GM10266 (cell line): ENCODE measurements around the gene VPS26C.
"Not testable (repeated sequence)": the region's sequence is repeated elsewhere in the genome, so short reads cannot be mapped to it uniquely, and the experiment has no call there.

Source experiments
- DNase-seq: peaks from one replicate; pipeline ENCODE4 v3.0.0; 2012; ENCODE audit errors: extremely low spot score
- CTCF ChIP-seq: IDR thresholded peaks from 2 replicates; pipeline ENCODE4 v1.5.1; 2012; ENCODE audit warnings: mild to moderate bottlenecking, low read depth; ENCODE audit not compliant: control insufficient read depth, insufficient read depth; ENCODE audit errors: missing control alignments

Gene VPS26C

GRCh38 chr21:37281993-37282392 lies 14.9 kb upstream of the VPS26C start:
- no peak for TF ChIP-seq CTCF
- DNase-seq, result no peak

GRCh38 chr21:37281579-37281978 lies 14.4 kb upstream of the VPS26C start:
- no peak for TF ChIP-seq CTCF
- no peak for DNase-seq

GRCh38 chr21:37279271-37279670 lies 12.1 kb upstream of the VPS26C start:
- DNase-seq, result not testable (repeated sequence)

GRCh38 chr21:37278199-37278598 lies 11.1 kb upstream of the VPS26C start:
- no peak for TF ChIP-seq CTCF
- DNase-seq, result no peak

- TF ChIP-seq CTCF, result no peak
- DNase-seq, result no peak
Measured at GRCh38 chr21:37276377-37276776, 9.2 kb upstream of the VPS26C start.

- DNase-seq, result no peak
- no peak for TF ChIP-seq CTCF
Measured at GRCh38 chr21:37273911-37274690, 7.0 kb upstream of the VPS26C start.

GRCh38 chr21:37273440-37273839 lies 6.3 kb upstream of the VPS26C start:
- DNase-seq, result no peak
- TF ChIP-seq CTCF, result no peak

GRCh38 chr21:37272897-37273296 lies 5.8 kb upstream of the VPS26C start:
- DNase-seq, result no peak
- TF ChIP-seq CTCF, result no peak
